Measurements from ENCODE around the gene TMA7.
A peak's percentile ranks its signal among the peaks of the same experiment; 100 is the strongest.

TMA7 gene

DNA sequence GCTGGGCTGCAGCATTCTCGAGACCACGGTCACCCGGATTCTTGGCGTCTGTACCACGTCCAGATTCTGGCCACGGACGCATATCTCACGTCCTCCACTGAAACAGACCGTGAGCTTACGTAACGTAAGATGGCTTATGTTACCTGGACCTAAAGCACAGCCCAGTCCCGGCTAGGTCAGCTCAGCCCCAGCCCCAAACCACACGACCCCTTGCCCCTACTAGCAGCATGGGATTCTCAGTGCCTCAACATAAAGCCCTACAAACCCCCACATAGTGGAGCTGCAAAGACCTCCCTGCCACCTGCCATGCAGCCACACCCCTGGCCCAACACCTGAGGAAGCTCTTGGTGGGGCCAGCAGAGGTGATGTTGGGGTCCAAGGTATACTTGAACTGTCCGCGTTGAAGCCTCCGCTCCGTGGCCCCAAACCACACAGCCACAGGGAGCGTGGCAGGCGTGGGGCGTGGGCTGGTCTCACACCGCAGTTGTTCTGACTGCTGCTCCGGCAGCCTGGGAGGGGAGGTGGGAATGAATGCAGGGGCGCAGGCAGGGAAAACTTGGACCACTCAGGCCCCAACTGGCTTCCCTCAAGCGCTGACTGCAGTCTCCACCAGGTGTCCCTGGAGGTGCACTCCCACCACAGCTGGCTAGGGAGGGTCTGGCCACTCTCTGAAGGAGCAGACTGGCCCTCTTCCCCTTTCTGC, 24.7 kb upstream of the TMA7 start:
- no peak overlapping the region for H3K4me3 ChIP-seq (ENCODE audit: low read depth, low read length)
- TF ChIP-seq, protein P1, sequence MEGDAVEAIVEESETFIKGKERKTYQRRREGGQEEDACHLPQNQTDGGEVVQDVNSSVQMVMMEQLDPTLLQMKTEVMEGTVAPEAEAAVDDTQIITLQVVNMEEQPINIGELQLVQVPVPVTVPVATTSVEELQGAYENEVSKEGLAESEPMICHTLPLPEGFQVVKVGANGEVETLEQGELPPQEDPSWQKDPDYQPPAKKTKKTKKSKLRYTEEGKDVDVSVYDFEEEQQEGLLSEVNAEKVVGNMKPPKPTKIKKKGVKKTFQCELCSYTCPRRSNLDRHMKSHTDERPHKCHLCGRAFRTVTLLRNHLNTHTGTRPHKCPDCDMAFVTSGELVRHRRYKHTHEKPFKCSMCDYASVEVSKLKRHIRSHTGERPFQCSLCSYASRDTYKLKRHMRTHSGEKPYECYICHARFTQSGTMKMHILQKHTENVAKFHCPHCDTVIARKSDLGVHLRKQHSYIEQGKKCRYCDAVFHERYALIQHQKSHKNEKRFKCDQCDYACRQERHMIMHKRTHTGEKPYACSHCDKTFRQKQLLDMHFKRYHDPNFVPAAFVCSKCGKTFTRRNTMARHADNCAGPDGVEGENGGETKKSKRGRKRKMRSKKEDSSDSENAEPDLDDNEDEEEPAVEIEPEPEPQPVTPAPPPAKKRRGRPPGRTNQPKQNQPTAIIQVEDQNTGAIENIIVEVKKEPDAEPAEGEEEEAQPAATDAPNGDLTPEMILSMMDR (IDR thresholded peaks at IDR 0.05; ENCODE audit: borderline replicate concordance, insufficient read depth, low read depth, low read length): 0 out of 2 replicates have a peak, but pooled peaks have one; percentile 8

DNA sequence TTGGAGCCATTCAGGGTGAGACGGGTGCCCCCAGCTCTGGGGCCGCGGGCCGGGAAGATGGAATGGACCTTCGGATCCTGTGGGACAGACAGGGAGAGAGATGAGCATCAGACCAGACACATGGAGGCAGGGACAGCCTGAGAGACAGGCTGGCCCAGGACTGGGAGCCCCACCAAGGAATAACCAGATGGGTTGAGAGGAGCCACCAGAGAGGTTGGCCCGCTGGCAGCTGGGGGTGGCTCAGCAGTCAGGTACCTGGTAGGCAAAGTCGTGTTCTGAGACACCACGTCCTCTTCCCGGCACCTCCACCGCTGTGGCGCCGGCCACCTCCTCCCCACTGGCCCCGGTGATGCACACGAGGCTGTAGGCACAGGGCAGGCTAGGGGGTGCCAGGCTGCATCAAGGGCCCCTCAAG, 24.0 kb upstream of the TMA7 start:
- TF ChIP-seq, protein P1 (IDR thresholded peaks at IDR 0.05; ENCODE audit: borderline replicate concordance, insufficient read depth, low read depth, low read length): no peak
- no peak overlapping the region for H3K4me3 ChIP-seq (ENCODE audit: low read depth, low read length)

DNA sequence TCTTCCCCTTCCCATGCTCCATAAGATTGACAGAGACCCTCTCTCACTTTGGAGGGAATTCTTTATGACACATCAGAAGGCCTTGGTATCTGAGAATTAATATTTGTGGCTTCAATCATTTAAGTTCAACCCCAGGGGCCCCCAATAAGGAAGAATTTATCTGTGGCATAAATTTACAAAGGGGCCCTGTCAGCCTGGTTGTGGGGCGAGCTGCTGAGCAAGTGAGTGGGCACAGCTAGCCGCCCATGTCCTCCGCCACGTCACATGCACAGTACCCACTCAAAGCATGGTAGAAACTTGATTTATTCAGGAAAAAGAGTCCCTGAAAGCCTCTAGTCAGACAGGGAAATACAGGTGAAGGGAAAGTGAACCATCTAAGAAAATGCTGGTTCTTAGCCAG, 23.5 kb upstream of the TMA7 start:
- no peak overlapping the region for H3K4me3 ChIP-seq (ENCODE audit: low read depth, low read length)
- TF ChIP-seq, protein P1 (IDR thresholded peaks at IDR 0.05; ENCODE audit: borderline replicate concordance, insufficient read depth, low read depth, low read length): no peak

DNA sequence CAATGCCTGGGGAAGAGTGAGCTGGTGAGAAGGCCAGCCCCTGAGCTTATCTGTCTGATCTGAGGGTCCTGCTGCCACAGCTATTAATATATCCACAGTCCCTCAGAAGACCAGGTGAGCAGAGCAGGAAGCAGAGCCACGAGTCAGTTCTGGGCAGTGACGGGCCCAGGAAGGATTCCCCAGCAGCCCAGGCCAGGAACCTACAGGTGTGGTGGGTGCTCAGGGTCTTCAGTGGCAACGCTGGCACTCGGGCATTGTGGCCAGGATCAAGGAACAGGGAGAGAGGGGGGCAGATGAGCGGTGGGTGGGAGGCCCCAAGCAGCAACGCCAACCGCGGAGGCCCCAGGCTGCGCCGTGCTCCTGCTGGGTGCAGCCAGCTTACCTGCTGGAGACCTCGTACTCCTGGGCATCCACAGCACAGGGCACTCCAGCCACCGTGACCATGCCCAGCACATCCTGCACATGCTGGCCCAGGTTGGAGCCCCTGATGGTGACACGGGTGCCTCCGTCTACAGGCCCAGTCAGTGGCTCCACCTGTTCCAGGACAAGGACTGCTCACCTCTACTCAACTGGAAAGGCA, 22.4 kb upstream of the TMA7 start:
- TF ChIP-seq, protein P1 (IDR thresholded peaks at IDR 0.05; ENCODE audit: borderline replicate concordance, insufficient read depth, low read depth, low read length): no peak
- H3K4me3 ChIP-seq (ENCODE audit: low read depth, low read length): no peak overlapping the region

GRCh38 chr3:48418140-48418539, 21.9 kb upstream of the TMA7 start:
- TF ChIP-seq, protein P1 (IDR thresholded peaks at IDR 0.05; ENCODE audit: borderline replicate concordance, insufficient read depth, low read depth, low read length): no peak

DNA sequence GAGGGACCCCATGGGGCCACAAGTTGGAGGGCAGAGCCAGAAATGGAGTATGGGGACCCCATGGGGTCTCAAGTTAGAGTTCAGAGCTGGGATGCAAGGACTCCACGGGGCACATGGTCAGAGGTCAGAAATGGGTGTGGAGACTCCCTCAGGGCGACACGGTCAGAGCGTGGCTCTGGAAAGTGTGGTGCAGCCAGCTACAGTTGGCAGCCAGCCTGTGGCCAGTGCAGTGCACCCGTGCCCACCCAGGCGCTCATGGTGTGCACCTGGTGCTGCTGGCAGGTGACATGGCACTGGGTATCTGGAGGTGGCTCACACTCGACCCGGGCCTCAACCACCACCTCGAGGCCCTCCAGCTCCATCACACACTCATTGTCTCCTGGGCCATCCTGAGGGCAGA, 21.4 kb upstream of the TMA7 start:
- no peak overlapping the region for H3K4me3 ChIP-seq (ENCODE audit: low read depth, low read length)
- TF ChIP-seq, protein P1 (IDR thresholded peaks at IDR 0.05; ENCODE audit: borderline replicate concordance, insufficient read depth, low read depth, low read length): no peak

More at GRCh38 chr3:48418140-48418539, 21.9 kb upstream of the TMA7 start:
- H3K4me3 ChIP-seq (ENCODE audit: low read depth, low read length): no peak overlapping the region

- TF ChIP-seq, protein P1 (IDR thresholded peaks at IDR 0.05; ENCODE audit: borderline replicate concordance, insufficient read depth, low read depth, low read length): no peak
Observed at GRCh38 chr3:48419149-48419548, 20.9 kb upstream of the TMA7 start.

More at GRCh38 chr3:48419149-48419548, 20.9 kb upstream of the TMA7 start:
- H3K4me3 ChIP-seq (ENCODE audit: low read depth, low read length): no peak overlapping the region

Measured in GM12875 (cell line).